Articular chondrocyte of knee joint (primary cell): ENCODE measurements around the gene NPAS4. TPM values are rescaled to one million over a fixed set of nuclear protein-coding genes. Genes with fewer than 3 reads are reported as not detected.

Experiments
- small RNA-seq: library from RNA; depleted of rRNA; stranded (forward); fragments of <200 nt; gene quantifications from one replicate; pipeline ENCODE3, GENCODE V24; 2012
- total RNA-seq: library from RNA; depleted of rRNA; stranded (reverse); fragments of >200 nt; gene quantifications from 2 replicates; pipeline ENCODE4 v1.2.3, GENCODE V29; 2012

The NPAS4 gene
- total RNA-seq = under 0.01 TPM in 1 of 2 replicates, not detected in the other

DNA sequence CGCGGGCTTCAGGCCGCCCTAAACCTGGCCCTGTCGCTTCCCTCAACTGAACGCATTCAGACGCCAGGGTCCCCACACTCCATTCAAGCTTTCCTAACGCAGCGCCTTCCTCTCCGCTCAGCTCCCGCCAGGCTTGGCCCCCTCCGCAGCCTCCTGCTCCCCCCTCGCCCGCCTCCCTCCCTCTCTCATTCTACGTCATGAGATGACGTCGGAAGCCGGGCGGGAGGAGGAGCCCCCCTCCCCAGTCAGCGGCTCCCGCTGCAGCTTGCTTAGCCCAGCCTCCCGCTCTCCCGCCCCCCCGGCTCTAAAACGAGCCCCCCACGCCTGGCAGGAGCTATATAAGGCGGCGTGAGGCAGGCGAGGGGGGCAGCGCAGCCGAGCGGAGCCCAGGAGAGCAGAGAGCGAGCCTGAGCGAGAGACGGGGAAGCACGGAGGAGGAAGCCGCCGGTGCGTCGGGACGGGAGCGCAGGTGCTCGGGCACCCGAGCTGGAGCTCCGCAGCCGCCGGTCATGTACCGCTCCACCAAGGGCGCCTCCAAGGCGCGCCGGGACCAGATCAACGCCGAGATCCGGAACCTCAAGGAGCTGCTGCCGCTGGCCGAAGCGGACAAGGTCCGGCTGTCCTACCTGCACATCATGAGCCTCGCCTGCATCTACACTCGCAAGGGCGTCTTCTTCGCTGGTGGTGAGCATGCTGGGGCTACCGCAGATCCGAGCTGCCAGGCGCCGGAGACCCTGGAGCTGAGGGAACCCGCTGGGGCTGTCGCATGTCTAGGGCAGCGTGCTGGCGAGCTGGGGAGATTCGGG, at the start of gene NPAS4:
Gene NPAS4 (plus strand): TSS at position 365 of the 806 bp plus-strand sequence. CDS start 145 bp downstream, at position 510.

GRCh38 chr11:66371627-66372415, 49.0 kb upstream of the NPAS4 start, which contains the start of gene SLC29A2:
Gene SLC29A2, minus strand, starts transcription at chr11:66371760. Its CDS starts 169 bp downstream, at chr11:66371591.

GRCh38 chr11:66438504-66439466, 17.9 kb downstream of the NPAS4 start, which contains the start of gene MRPL11:
Gene MRPL11, minus strand, starts transcription at chr11:66438848. Its CDS starts 94 bp downstream, at chr11:66438754.

GRCh38 chr11:66466225-66467033, 45.6 kb downstream of the NPAS4 start, which contains the start of gene PELI3:
Gene PELI3, plus strand, starts transcription at chr11:66466905. Its CDS starts 1,224 bp downstream, at chr11:66468129.

Small RNAs within 50 kb of the gene (small RNA-seq; reads per million reads assigned to genes)
- gene RF00017 = not detected
- gene RF00416 = not detected
- 0.69 reads per million, percentile 25 among the genes with 10 or more reads in this experiment for gene RNU1-84P

Other genes starting within 250 kb of the NPAS4 start
- 11.1 and 12.5 TPM in 2 replicates for gene KLC2, start 163.3 kb upstream of the NPAS4 start, total RNA-seq
- 74.4 and 77.1 TPM in 2 replicates for gene RAB1B, start 152.4 kb upstream of the NPAS4 start, total RNA-seq
- 0.22 TPM in 1 of 2 replicates, not detected in the other for gene CNIH2, start 142.9 kb upstream of the NPAS4 start, total RNA-seq
- gene YIF1A, start 131.9 kb upstream of the NPAS4 start, total RNA-seq = 99.6 and 122 TPM in 2 replicates
- gene TMEM151A, start 129.1 kb upstream of the NPAS4 start, total RNA-seq = 0.26 and 0.32 TPM in 2 replicates
- 29.1 and 39.1 TPM in 2 replicates for gene CD248, start 104.0 kb upstream of the NPAS4 start, total RNA-seq
- gene RIN1, start 84.6 kb upstream of the NPAS4 start, total RNA-seq = 22.7 and 23.1 TPM in 2 replicates
- gene BRMS1, start 75.9 kb upstream of the NPAS4 start, total RNA-seq = 36.4 and 38.0 TPM in 2 replicates
- gene B4GAT1, start 73.4 kb upstream of the NPAS4 start, total RNA-seq = 14.5 and 18.1 TPM in 2 replicates
- gene SLC29A2, start 49.3 kb upstream of the NPAS4 start, total RNA-seq = 0.11 and 0.13 TPM in 2 replicates
- gene MRPL11, start 17.8 kb downstream of the NPAS4 start, total RNA-seq = 36.5 and 45.6 TPM in 2 replicates
- 8.8 and 10.1 TPM in 2 replicates for gene PELI3, start 45.9 kb downstream of the NPAS4 start, total RNA-seq
- 27.1 and 33.2 TPM in 2 replicates for gene DPP3, start 59.4 kb downstream of the NPAS4 start, total RNA-seq
- gene BBS1, start 89.6 kb downstream of the NPAS4 start, total RNA-seq = 37.8 and 52.4 TPM in 2 replicates
- gene ZDHHC24, start 125.0 kb downstream of the NPAS4 start, total RNA-seq = 7.7 and 9.5 TPM in 2 replicates
- gene ACTN3, start 125.9 kb downstream of the NPAS4 start, total RNA-seq = under 0.01 and 0.11 TPM in 2 replicates
- 26.3 and 26.8 TPM in 2 replicates for gene CTSF, start 147.6 kb downstream of the NPAS4 start, total RNA-seq
- 0.76 and 0.78 TPM in 2 replicates for gene CCDC87, start 172.0 kb downstream of the NPAS4 start, total RNA-seq
- 27.7 and 39.3 TPM in 2 replicates for gene CCS, start 172.2 kb downstream of the NPAS4 start, total RNA-seq
- 26.5 and 30.6 TPM in 2 replicates for gene RBM14, start 195.6 kb downstream of the NPAS4 start, total RNA-seq
- 84.2 and 86.1 TPM in 2 replicates for gene RBM4, start 217.7 kb downstream of the NPAS4 start, total RNA-seq